ENCODE results near the gene DOCK1. TPM values are rescaled to one million over a fixed set of nuclear protein-coding genes. Genes with fewer than 3 reads are reported as not detected.

DOCK1 gene
- polyA plus RNA-seq, 1 of the 3 experiments (the other 2 are of a cell fraction): 15.5 TPM

DNA sequence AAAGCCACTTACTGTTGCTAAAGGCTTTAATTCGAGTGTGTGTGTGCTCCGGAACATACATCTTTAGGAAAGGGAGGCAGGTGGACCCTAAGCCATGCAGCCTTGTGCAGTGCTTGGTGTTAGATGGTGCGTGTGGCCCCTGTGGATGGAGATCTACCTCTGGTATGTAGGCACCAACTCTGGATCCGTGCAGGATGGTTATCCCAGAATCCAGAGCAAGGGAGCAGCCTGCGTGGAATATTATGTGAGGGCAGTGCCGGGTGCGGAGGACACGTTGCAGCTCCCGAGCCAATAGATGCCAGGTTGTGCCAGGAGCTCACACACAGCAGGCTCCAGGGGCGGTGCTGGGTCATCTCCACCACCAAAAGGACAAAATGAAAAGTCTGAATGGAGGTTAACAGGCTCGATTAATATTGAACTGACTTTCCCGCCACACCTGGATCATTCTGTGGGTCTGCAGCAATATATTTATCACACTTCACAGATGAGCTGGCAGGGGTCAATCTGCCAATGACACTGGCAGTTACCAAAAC, 500.9 kb downstream of the DOCK1 start:
- H3K27me3 ChIP-seq (ENCODE audit: insufficient read depth): no peaks in the 10 kb centered on the region
- no peaks in the 10 kb centered on the region for H3F3A ChIP-seq (replicated peaks; ENCODE audit: insufficient read depth)
- TF ChIP-seq MEF2A (IDR thresholded peaks at IDR 0.05; ENCODE audit: borderline replicate concordance, low read depth): no peak
- TF ChIP-seq SMC3 (IDR thresholded peaks at IDR 0.05; ENCODE audit: low read depth, low read length): no peak
- TF ChIP-seq REST (IDR thresholded peaks at IDR 0.05; ENCODE audit: low read depth, low read length): no peak
- no peak for TF ChIP-seq RAD21 (IDR thresholded peaks at IDR 0.05; ENCODE audit: low read length)
- TF ChIP-seq ELF1 (IDR thresholded peaks at IDR 0.05): no peak
- H2AFZ ChIP-seq (ENCODE audit: low read depth): no peak overlapping the region
- H3K36me3 ChIP-seq (replicated peaks in 1 of 2; ENCODE audit: control insufficient read depth in 1 of 2, insufficient read depth in 2 of 2, low read length in 1 of 2): peaks cover 4 to 6% of the 10 kb centered on the region in 2 experiments
- no peak overlapping the region for H3K27ac ChIP-seq (ENCODE audit: low read depth in 2 of 2, low read length in 1 of 2)
- WGBS (ENCODE audit: low lambda C conversion rate): 91% methylated on average over 10 of the region's 12 CpGs
- no peak overlapping the region for H3K9ac ChIP-seq
- H3K4me3 ChIP-seq (ENCODE audit: low read depth in 2 of 2, low read length in 1 of 2): no peak overlapping the region
- no peaks in the 10 kb centered on the region for H3K9me3 ChIP-seq
- ChIA-PET CTCF (interaction anchor here (0.6 kb wide), 1 partner anchor 26 kb away, joined by 3 read pairs; no protein-coding TSS in a partner anchor), POLR2A (no interaction called here)
- no peak overlapping the region for H3K4me2 ChIP-seq
- no peaks in the 10 kb centered on the region for H4K20me1 ChIP-seq (ENCODE audit: insufficient read depth)
- no peaks in the 10 kb centered on the region for H3K9me2 ChIP-seq
- H3K79me2 ChIP-seq (ENCODE audit: insufficient read depth): no peaks in the 10 kb centered on the region
- peaks cover 5 to 10% of the 10 kb centered on the region in 2 experiments; a peak in 1 of 4 replicates for H3K4me1 ChIP-seq (ENCODE audit: control insufficient read depth in 1 of 2, insufficient read depth in 2 of 2, low read depth in 1 of 2, low read length in 1 of 2)
- DNase-seq: no peak

- no peak overlapping the region for H3K4me2 ChIP-seq
- peaks cover 5 to 10% of the 10 kb centered on the region in 2 experiments; a peak in 1 of 4 replicates for H3K4me1 ChIP-seq (ENCODE audit: control insufficient read depth in 1 of 2, insufficient read depth in 2 of 2, low read depth in 1 of 2, low read length in 1 of 2)
- H3K9me3 ChIP-seq: no peaks in the 10 kb centered on the region
- H4K20me1 ChIP-seq (ENCODE audit: insufficient read depth): no peaks in the 10 kb centered on the region
- DNase-seq: no peak
- no peak overlapping the region for H3K9ac ChIP-seq
- H3K4me3 ChIP-seq (ENCODE audit: low read depth in 2 of 2, low read length in 1 of 2): no peak overlapping the region
- H2AFZ ChIP-seq (ENCODE audit: low read depth): no peak overlapping the region
- POLR2A ChIA-PET: no interaction called here
- H3K27ac ChIP-seq (ENCODE audit: low read depth in 2 of 2, low read length in 1 of 2): no peak overlapping the region
- CTCF ChIA-PET: no interaction called here
- 95% methylated on average over 6 of the region's 6 CpGs for WGBS (ENCODE audit: low lambda C conversion rate)
- H3K79me2 ChIP-seq (ENCODE audit: insufficient read depth): no peaks in the 10 kb centered on the region
- H3F3A ChIP-seq (replicated peaks; ENCODE audit: insufficient read depth): no peaks in the 10 kb centered on the region
- H3K27me3 ChIP-seq (ENCODE audit: insufficient read depth): no peaks in the 10 kb centered on the region
- TF ChIP-seq RAD21 (IDR thresholded peaks at IDR 0.05; ENCODE audit: low read length): no peak
- TF ChIP-seq SIN3A (IDR thresholded peaks at IDR 0.05; ENCODE audit: borderline replicate concordance, low read depth, low read length): no peak
- no peak for TF ChIP-seq EZH2phosphoT487 (IDR thresholded peaks at IDR 0.05; ENCODE audit: borderline replicate concordance, low read depth)
- TF ChIP-seq MEF2A (IDR thresholded peaks at IDR 0.05; ENCODE audit: borderline replicate concordance, low read depth): no peak
- TF ChIP-seq MXI1 (IDR thresholded peaks at IDR 0.05; ENCODE audit: low read depth, low read length): no peak
- TF ChIP-seq TAF1 (IDR thresholded peaks at IDR 0.05; ENCODE audit: borderline replicate concordance, low read depth, low read length): no peak
- TF ChIP-seq PBX3 (IDR thresholded peaks at IDR 0.05): no peak
- TF ChIP-seq USF1 (IDR thresholded peaks at IDR 0.05; ENCODE audit: borderline replicate concordance, low read depth): no peak
- TF ChIP-seq IRF3 (IDR thresholded peaks at IDR 0.05; ENCODE audit: low read depth, low read length): no peak
- H3K36me3 ChIP-seq (replicated peaks in 1 of 2; ENCODE audit: control insufficient read depth in 1 of 2, insufficient read depth in 2 of 2, low read length in 1 of 2): peaks cover 4 to 9% of the 10 kb centered on the region in 2 experiments
- no peaks in the 10 kb centered on the region for H3K9me2 ChIP-seq
Observed at GRCh38 chr10:127407551-127407950, 502.3 kb downstream of the DOCK1 start.

Measured in SK-N-SH (cell line).